ENCODE data around the gene ZNF532. TPM values are rescaled to one million over a fixed set of nuclear protein-coding genes. Genes with fewer than 3 reads are reported as not detected.

The ZNF532 gene
- polyA plus RNA-seq, 1 experiment: 75.3 TPM

- Histone ChIP-seq H3K4me3 (ENCODE audit: low read depth, low read length) (peak overlapping the region; percentile 43; the same call in 1 of the 2 replicates), H3K36me3 (ENCODE audit: control insufficient read depth, insufficient read depth, low read length) (no peaks in the 10 kb centered on the region), H3K27me3 (ENCODE audit: control insufficient read depth, insufficient read depth, low read length) (no peaks in the 10 kb centered on the region)
- no peak for TF ChIP-seq CTCF (IDR thresholded peaks at IDR 0.05; ENCODE audit: insufficient read depth, low read depth, low read length)
- no peak for DNase-seq (ENCODE audit: low read depth)
- POLR2A ChIA-PET: interaction anchor here (0.6 kb wide), 1 partner anchor 195 kb away, joined by 4 read pairs; no protein-coding TSS in a partner anchor
- CTCF ChIA-PET: interaction anchor here (0.9 to 1.1 kb wide), 2 partner anchors 49 to 81 kb away, joined by 3 read pairs; no protein-coding TSS in a partner anchor
These were observed 2.3 kb upstream of the ZNF532 start for GRCh38 chr18:58862356-58862755.

GRCh38 chr18:58862851-58863538, 1.7 kb upstream of the ZNF532 start:
- H3K27me3 ChIP-seq (ENCODE audit: control insufficient read depth, insufficient read depth, low read length): no peaks in the 10 kb centered on the region
- peak overlapping the region; percentile 43 for H3K4me3 ChIP-seq (ENCODE audit: low read depth, low read length)
- no peak for DNase-seq (ENCODE audit: low read depth)
- no peak for TF ChIP-seq CTCF (IDR thresholded peaks at IDR 0.05; ENCODE audit: insufficient read depth, low read depth, low read length)
- CTCF ChIA-PET: interaction anchor here (0.9 to 1.1 kb wide), 2 partner anchors 49 to 82 kb away, joined by 3 read pairs; no protein-coding TSS in a partner anchor
- POLR2A ChIA-PET: interaction anchor here (0.6 kb wide), 1 partner anchor 194 kb away, joined by 4 read pairs; no protein-coding TSS in a partner anchor
- no peaks in the 10 kb centered on the region for H3K36me3 ChIP-seq (ENCODE audit: control insufficient read depth, insufficient read depth, low read length)

- Histone ChIP-seq H3K4me3 (ENCODE audit: low read depth, low read length) (peak overlapping the region; percentile 37), H3K27me3 (ENCODE audit: control insufficient read depth, insufficient read depth, low read length) (no peaks in the 10 kb centered on the region), H3K36me3 (ENCODE audit: control insufficient read depth, insufficient read depth, low read length) (no peaks in the 10 kb centered on the region)
- ChIA-PET POLR2A (interaction anchor here (0.6 to 1.7 kb wide), 2 partner anchors 70 to 134 kb away, joined by 3 to 4 read pairs; no protein-coding TSS in a partner anchor), CTCF (interaction anchor here (1.3 kb wide), 1 partner anchor 78 kb away, joined by 4 read pairs; no protein-coding TSS in a partner anchor)
- TF ChIP-seq CTCF (IDR thresholded peaks at IDR 0.05; ENCODE audit: insufficient read depth, low read depth, low read length): no peak
- no peak for DNase-seq (ENCODE audit: low read depth)
These were observed 1.0 kb upstream of the ZNF532 start for GRCh38 chr18:58863539-58864145.

GRCh38 chr18:58865033-58865590, 435 bp downstream of the ZNF532 start:
- TF ChIP-seq CTCF (IDR thresholded peaks at IDR 0.05; ENCODE audit: insufficient read depth, low read depth, low read length): no peak
- Histone ChIP-seq H3K4me3 (ENCODE audit: low read depth, low read length) (no peak overlapping the region), H3K27me3 (ENCODE audit: control insufficient read depth, insufficient read depth, low read length) (no peaks in the 10 kb centered on the region), H3K36me3 (ENCODE audit: control insufficient read depth, insufficient read depth, low read length) (no peaks in the 10 kb centered on the region; the same call in 1 of the 2 replicates)
- DNase-seq (ENCODE audit: low read depth): no peak
- CTCF ChIA-PET: interaction anchor here (0.9 to 1.4 kb wide), 5 partner anchors 15 to 204 kb away, joined by 3 to 4 read pairs (median 3); no protein-coding TSS in a partner anchor
- POLR2A ChIA-PET: interaction anchor here (1.0 to 1.7 kb wide), 2 partner anchors 133 to 134 kb away, joined by 3 to 4 read pairs; no protein-coding TSS in a partner anchor

- no peak for TF ChIP-seq CTCF (IDR thresholded peaks at IDR 0.05; ENCODE audit: insufficient read depth, low read depth, low read length)
- no peak for DNase-seq (ENCODE audit: low read depth)
- ChIA-PET CTCF (interaction anchor here (1.2 to 1.5 kb wide), 3 partner anchors 13 to 83 kb away, joined by 4 to 8 read pairs (median 4); no protein-coding TSS in a partner anchor), POLR2A (no interaction called here)
- no peaks in the 10 kb centered on the region for H3K27me3 ChIP-seq (ENCODE audit: control insufficient read depth, insufficient read depth, low read length)
- peak overlapping the region; percentile 4; the same call in 1 of the 2 replicates for H3K4me3 ChIP-seq (ENCODE audit: low read depth, low read length)
- no peaks in the 10 kb centered on the region; the same call in 1 of the 2 replicates for H3K36me3 ChIP-seq (ENCODE audit: control insufficient read depth, insufficient read depth, low read length)
These were observed 1.0 kb downstream of the ZNF532 start for GRCh38 chr18:58865701-58866065.
